ENCODE data around the gene IGFBP5. TPM values are rescaled to one million over a fixed set of nuclear protein-coding genes. Genes with fewer than 3 reads are reported as not detected.

The IGFBP5 gene
- total RNA-seq, 1 donor from 2014 or later, result 61.9 TPM

DNA sequence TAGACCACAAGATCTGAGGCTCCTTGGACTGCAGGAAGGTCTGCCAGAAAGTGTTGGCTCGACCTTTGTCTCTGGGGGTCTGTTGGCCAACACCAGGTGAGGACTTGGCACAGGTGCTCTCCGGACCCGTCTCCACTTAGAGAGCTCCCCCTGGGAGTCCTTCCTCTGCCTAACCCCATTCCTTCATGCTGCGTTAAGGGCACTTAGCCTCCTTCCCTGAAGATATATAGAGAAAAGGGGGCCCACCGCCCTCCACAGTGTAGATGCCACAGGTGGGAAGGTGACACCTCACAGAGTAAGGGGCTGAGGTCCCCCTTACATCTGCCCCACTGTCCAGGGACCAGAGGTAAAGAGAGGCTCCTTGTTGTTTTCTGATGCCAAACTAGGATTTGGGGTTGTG, 8.2 kb downstream of the IGFBP5 start:
- TF ChIP-seq, protein P1, sequence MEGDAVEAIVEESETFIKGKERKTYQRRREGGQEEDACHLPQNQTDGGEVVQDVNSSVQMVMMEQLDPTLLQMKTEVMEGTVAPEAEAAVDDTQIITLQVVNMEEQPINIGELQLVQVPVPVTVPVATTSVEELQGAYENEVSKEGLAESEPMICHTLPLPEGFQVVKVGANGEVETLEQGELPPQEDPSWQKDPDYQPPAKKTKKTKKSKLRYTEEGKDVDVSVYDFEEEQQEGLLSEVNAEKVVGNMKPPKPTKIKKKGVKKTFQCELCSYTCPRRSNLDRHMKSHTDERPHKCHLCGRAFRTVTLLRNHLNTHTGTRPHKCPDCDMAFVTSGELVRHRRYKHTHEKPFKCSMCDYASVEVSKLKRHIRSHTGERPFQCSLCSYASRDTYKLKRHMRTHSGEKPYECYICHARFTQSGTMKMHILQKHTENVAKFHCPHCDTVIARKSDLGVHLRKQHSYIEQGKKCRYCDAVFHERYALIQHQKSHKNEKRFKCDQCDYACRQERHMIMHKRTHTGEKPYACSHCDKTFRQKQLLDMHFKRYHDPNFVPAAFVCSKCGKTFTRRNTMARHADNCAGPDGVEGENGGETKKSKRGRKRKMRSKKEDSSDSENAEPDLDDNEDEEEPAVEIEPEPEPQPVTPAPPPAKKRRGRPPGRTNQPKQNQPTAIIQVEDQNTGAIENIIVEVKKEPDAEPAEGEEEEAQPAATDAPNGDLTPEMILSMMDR (conservative IDR thresholded peaks at IDR 0.05; ENCODE audit: low read depth, low read length), result no peak
- H3K4me3 ChIP-seq (ENCODE audit: low read depth, low read length), result no peak overlapping the region
- no peak for DNase-seq (ENCODE audit: low read depth)

DNA sequence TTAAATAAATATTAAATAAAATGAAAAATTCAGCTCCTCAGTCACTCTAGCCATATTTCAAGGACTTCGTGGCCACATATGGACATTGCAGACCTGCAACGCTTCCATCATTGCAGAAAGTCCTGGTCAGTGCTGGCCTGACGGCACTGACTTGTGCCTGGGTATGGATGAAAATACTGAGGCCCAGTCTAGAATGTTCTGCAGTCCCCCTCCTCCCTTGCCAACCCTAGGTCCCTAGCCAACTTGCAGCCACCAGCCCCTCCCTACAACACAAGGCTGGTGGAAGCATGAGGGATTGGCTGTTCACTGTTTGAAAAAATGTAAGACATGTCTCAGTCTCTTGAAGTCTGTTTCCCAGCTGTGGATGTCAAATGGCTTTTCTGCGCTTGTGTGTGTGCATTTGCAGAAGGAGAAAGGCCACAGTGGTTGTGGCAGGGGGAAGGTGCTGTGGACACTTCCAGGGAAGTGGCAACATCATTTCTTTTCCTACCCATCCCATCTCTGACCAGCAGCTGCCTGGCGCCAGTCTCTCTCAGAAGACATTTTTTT, 9.9 kb downstream of the IGFBP5 start:
- DNase-seq (ENCODE audit: low read depth), result no peak
- H3K4me3 ChIP-seq (ENCODE audit: low read depth, low read length), result no peak overlapping the region
- TF ChIP-seq, protein P1 (conservative IDR thresholded peaks at IDR 0.05; ENCODE audit: low read depth, low read length), result no peak

DNA sequence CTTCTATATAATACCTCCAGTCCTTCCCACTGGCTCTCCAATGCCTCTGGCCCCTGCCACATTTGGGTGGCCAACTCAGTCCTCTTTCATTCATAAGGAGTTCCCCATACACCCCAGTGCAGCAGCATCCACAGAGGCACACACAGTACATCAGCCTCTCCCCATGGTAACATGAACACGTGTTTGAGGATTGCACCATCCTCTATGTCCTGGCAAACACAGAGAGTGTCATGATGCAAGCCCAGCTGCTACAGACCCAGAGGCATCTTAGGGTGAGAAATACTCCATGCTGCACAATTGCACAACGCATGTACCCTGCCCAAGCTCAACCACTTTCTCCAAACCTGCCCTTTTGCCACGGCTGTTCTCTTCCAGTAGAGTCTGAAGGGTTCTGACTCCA, 11.5 kb downstream of the IGFBP5 start:
- TF ChIP-seq, protein P1 (conservative IDR thresholded peaks at IDR 0.05; ENCODE audit: low read depth, low read length), result no peak
- DNase-seq (ENCODE audit: low read depth), result no peak
- H3K4me3 ChIP-seq (ENCODE audit: low read depth, low read length), result no peak overlapping the region

DNA sequence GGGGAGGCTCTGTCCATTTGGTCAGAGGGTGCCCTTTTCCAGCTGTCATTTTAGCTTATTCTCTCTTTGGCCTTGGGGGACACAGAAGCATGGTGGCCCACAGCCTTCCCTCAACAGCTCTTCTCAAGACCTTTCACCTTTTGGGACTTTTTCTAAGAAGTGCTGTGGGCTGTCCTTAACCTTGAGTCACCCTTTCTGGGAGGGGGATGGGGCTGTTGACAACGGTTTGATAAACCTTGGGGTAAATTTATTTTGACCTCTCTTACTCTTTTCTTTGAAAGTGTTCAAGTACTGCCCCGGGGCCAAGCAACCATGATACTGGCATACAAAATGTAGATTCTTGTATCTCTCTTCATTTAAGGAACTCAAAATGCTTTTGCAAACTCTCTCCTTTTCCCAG, 13.7 kb downstream of the IGFBP5 start:
- H3K4me3 ChIP-seq (ENCODE audit: low read depth, low read length), result no peak overlapping the region
- DNase-seq (ENCODE audit: low read depth), result no peak
- TF ChIP-seq, protein P1 (conservative IDR thresholded peaks at IDR 0.05; ENCODE audit: low read depth, low read length), result no peak

DNA sequence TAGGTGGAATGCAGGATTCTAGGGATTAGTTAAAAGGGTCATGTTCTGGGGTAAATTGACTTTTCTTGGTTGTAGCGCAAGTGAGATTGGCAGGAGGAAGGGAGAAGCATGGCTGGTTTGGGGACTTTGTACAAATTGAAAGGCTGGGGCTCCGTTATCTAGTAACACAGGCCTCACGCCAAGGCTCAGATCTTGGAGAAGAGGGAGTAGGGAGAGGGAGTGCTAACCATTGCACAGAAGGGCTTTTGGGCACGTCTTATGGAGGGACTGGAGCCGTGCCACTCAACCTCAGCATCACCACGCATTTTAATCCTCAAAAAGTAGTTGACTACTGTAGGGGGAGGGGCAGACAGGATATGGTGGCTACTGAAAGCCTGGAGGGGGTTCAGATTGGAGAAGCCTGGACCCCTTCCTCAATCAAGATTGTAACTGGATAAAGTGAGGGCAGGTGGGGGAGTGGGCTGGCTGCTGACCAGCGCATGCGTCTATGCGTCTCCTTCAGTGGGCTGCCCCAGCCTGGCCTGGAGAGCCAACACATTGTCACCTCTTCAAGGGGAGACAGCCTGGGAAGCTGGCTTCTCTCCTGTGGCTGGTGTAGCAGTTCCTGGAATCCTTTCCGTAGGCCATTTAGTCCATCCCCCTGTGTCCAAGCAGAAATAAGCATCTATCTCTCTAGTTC, 14.3 kb downstream of the IGFBP5 start:
- no peak overlapping the region for H3K4me3 ChIP-seq (ENCODE audit: low read depth, low read length)
- DNase-seq (ENCODE audit: low read depth), result no peak
- TF ChIP-seq, protein P1 (conservative IDR thresholded peaks at IDR 0.05; ENCODE audit: low read depth, low read length), result no peak

DNA sequence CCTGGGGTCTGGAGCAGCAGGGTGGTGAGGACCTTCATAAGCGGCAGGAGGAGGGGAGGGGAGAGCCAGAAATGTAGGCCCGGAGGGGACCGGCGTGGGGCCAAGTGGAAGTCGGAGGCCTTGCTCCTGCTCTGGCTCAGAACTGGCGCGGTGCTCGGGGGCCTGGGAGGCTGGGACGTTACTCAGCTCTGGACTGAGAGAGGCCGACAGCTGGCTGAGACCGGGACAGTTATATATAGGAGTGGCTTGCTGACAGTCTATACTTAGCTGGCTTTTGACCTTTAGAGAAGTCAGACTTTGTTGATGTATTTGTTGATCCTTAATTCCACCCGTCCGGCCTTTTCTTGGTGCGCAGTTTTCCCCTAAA, 15.7 kb downstream of the IGFBP5 start:
- DNase-seq (ENCODE audit: low read depth), result no peak
- TF ChIP-seq, protein P1 (conservative IDR thresholded peaks at IDR 0.05; ENCODE audit: low read depth, low read length), result no peak
- H3K4me3 ChIP-seq (ENCODE audit: low read depth, low read length), result no peak overlapping the region
